Small intestine (tissue), 7 donors: ENCODE measurements around the gene CFAP97D2. TPM values are rescaled to one million over a fixed set of nuclear protein-coding genes. Genes with fewer than 3 reads are reported as not detected.
"Not testable (repeated sequence)": the region's sequence is repeated elsewhere in the genome, so short reads cannot be mapped to it uniquely, and the experiment has no call there.

Experiments
- DNase-seq, 2 donors: peaks; one replicate each; pipeline versions ENCODE4 v3.0.0 to v3.0.0-alpha.2; 2013
- FAIRE-seq: peaks from 2 replicates; lab custom pipeline; 2012; peaks lifted over from hg19 to GRCh38; lab: Jason Lieb, UNC
- H3K27ac ChIP-seq, 3 donors: one replicate each; pipeline ENCODE4 v1.5.1; 2013; ENCODE audit warnings: low read length in 2 of 3, mild to moderate bottlenecking in 2 of 3, control low read depth in 1 of 3, inconsistent platforms in 1 of 3, low read depth in 1 of 3, moderate library complexity in 1 of 3
- H3K27me3 ChIP-seq, 3 donors: one replicate each; pipeline ENCODE4 v1.6.1; 2013; ENCODE audit warnings: low read length in 3 of 3, inconsistent platforms in 1 of 3; ENCODE audit not compliant: control insufficient read depth in 3 of 3, insufficient read depth in 3 of 3
- H3K36me3 ChIP-seq, 3 donors: one replicate each; pipeline ENCODE4 v1.6.1; 2013; ENCODE audit warnings: low read length in 3 of 3, inconsistent platforms in 1 of 3, low read depth in 1 of 3, mild to moderate bottlenecking in 1 of 3, moderate library complexity in 1 of 3; ENCODE audit not compliant: control insufficient read depth in 3 of 3, insufficient read depth in 2 of 3
- H3K4me1 ChIP-seq, 3 donors: one replicate each; pipeline ENCODE4 v1.6.1; 2013; ENCODE audit warnings: low read length in 2 of 3, inconsistent platforms in 1 of 3, low read depth in 1 of 3, mild to moderate bottlenecking in 1 of 3, moderate library complexity in 1 of 3; ENCODE audit not compliant: control insufficient read depth in 3 of 3, insufficient read depth in 2 of 3
- H3K4me3 ChIP-seq, 3 donors: one replicate each; pipeline ENCODE4 v1.5.1; 2013; ENCODE audit warnings: low read length in 3 of 3, control low read depth in 1 of 3, inconsistent platforms in 1 of 3, low read depth in 1 of 3, mild to moderate bottlenecking in 1 of 3, moderate library complexity in 1 of 3
- H3K9me3 ChIP-seq, 2 donors: one replicate each; pipeline ENCODE4 v1.6.1; 2013; ENCODE audit warnings: low read depth in 1 of 2, low read length in 1 of 2; ENCODE audit not compliant: control insufficient read depth in 2 of 2, insufficient read depth in 1 of 2
- WGBS, 3 donors: extraction: QIAGEN DNeasy Blood & Tissue Kit; methylation state at CpG; one replicate each; pipeline ENCODE4 v1.1.7; 2013; 5-methylcytosine and 5-hydroxymethylcytosine counted together
- polyA plus RNA-seq, 4 donors: library from polyadenylated mRNA; stranded (reverse) in 3 of 4; unstranded in 1 of 4; fragments of 200-250 nt in 3 of 4; fragments of 120-200 nt in 1 of 4; gene quantifications; one replicate each; pipeline versions ENCODE4 v1.2.1 to v1.2.3, GENCODE V29; 2013
- donor health status: healthy with polysubstance abuse.
- donor health status: control.
- donor health status: control.
- donor health status: Bipolar disorder and iron deficiency.
- donor health status: healthy.

The CFAP97D2 gene
- polyA plus RNA-seq, 4 donors, result not detected

GRCh38 chr13:114158869-114159666 lies 20.0 kb upstream of the CFAP97D2 start:
- H3K4me3 ChIP-seq, DNase-seq, H3K4me1 ChIP-seq, H3K9me3 ChIP-seq, H3K27ac ChIP-seq, H3K36me3 ChIP-seq, FAIRE-seq: not testable (repeated sequence)
- 81 to 87% (median 81%) methylated on average over 13 of the region's 13 CpGs for whole genome bisulfite sequencing, 3 donors
- H3K27me3 ChIP-seq, result peaks cover 0 to 16% (median 0%) of the 10 kb centered on the region in 3 donors

- DNase-seq (no peak), FAIRE-seq (no peak)
- Histone ChIP-seq H3K4me1 (no peaks in the 10 kb centered on the region), H3K36me3 (no peaks in the 10 kb centered on the region), H3K27ac (no peak overlapping the region), H3K27me3 (peaks cover 0 to 19% (median 0%) of the 10 kb centered on the region in 3 donors), H3K4me3 (no peak overlapping the region), H3K9me3 (no peaks in the 10 kb centered on the region)
- 93 to 94% (median 94%) methylated on average over 47 of the region's 47 CpGs for WGBS, 3 donors
These were observed 18.0 kb upstream of the CFAP97D2 start for GRCh38 chr13:114161028-114161556.

- peaks cover 0 to 19% (median 0%) of the 10 kb centered on the region in 3 donors for H3K27me3 ChIP-seq
- DNase-seq, result peak; percentile 18 to 65
- FAIRE-seq, result no peak
These were observed 17.2 kb upstream of the CFAP97D2 start for GRCh38 chr13:114161644-114162532.

DNA sequence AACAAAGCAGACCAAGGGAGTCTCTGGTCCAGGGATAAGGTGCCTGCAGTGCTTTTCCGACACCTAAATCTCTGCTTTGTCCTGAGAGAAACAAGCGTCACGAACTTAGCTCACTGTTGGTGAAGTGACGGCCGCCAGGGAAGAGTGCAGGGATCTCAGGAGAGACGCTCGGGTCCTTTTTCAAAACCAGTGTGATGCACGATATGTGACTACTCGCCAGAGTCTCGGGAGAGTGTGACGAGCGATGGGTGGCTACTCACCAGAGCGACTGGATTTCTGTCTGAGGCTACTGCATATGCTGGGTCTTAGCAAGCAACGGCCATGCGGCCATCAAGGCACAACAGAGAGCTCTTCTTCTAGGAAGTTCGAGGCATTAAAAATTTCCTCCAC lies 16.5 kb upstream of the CFAP97D2 start:
- 79 to 85% (median 81%) methylated on average over 16 of the region's 16 CpGs for WGBS, 3 donors
- H3K9me3 ChIP-seq, result no peaks in the 10 kb centered on the region
- H3K36me3 ChIP-seq, result no peaks in the 10 kb centered on the region
- DNase-seq, result no peak
- no peaks in the 10 kb centered on the region for H3K4me1 ChIP-seq
- peaks cover 0 to 19% (median 0%) of the 10 kb centered on the region in 3 donors for H3K27me3 ChIP-seq
- no peak overlapping the region for H3K4me3 ChIP-seq
- no peak overlapping the region for H3K27ac ChIP-seq
- no peak for FAIRE-seq

More at GRCh38 chr13:114161644-114162532, 17.2 kb upstream of the CFAP97D2 start:
- H3K36me3 ChIP-seq, result no peaks in the 10 kb centered on the region
- no peaks in the 10 kb centered on the region for H3K9me3 ChIP-seq
- H3K27ac ChIP-seq, result no peak overlapping the region
- H3K4me1 ChIP-seq, result no peaks in the 10 kb centered on the region
- H3K4me3 ChIP-seq, result no peak overlapping the region
- 20 to 28% (median 23%) methylated on average over 32 of the region's 32 CpGs for whole genome bisulfite sequencing, 3 donors

DNA sequence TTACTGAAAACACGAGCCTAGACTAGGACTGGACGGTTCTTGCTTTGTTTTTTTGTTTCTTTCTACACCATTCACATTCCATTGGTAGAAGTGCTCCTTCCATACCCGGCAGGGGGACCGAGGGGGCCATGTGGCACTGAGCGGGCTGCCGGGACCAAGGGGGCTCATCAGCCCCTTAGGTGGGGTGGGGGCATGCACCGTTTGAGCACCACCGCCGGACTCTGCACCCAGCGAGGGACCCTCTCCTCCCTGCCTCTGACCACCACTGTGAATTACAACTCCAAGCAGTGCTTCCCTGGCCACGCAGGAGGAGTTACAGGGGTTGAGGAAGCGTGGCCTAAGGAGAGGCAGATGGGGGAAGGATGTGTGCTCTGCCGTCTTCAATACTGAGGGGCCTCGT lies 15.0 kb upstream of the CFAP97D2 start:
- Histone ChIP-seq H3K36me3 (no peaks in the 10 kb centered on the region), H3K4me1 (no peaks in the 10 kb centered on the region), H3K4me3 (no peak overlapping the region), H3K27me3 (peaks cover 0 to 19% (median 0%) of the 10 kb centered on the region in 3 donors), H3K27ac (no peak overlapping the region), H3K9me3 (no peaks in the 10 kb centered on the region)
- 75 to 91% (median 77%) methylated on average over 14 of the region's 14 CpGs for WGBS, 3 donors
- FAIRE-seq (no peak), DNase-seq (no peak)

DNA sequence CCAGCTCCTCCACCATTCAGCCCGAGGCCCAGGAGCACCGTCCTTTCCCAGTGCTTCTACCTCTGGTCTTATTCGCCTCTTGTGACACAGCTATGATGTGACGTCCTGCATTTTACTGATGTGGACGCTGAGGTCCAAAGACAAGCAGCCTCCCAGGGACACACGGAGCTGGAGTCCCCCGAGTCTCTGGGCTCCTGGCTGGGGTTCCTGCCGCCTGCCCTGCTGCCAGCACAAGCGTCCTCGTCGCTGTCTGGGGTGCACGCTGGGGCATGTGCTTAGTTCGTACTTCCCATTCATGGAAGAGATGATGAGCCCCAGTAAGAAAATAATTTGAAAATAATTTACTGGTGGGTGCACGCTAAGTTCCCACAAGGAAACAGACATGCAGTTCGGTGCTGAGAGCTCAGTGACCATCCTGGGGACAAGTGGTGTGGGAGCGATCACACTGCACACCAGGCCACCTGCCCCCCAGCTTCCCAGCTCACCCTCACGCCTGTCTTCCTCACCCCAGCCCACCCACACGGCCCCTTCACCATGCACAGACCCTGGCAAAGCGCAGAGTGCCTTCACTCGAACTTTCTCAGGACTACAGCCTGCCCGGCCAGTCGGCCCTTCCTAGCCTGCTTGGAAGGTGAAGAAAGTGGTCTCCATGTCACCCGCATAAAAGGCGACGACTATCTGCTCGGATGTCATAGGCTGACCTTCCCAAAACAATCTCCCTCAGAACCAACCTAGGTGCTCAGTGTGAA lies 14.2 kb upstream of the CFAP97D2 start:
- peaks cover 0 to 19% (median 0%) of the 10 kb centered on the region in 3 donors for H3K27me3 ChIP-seq
- FAIRE-seq (no peak), DNase-seq (no peak)
- no peaks in the 10 kb centered on the region for H3K36me3 ChIP-seq
- H3K4me3 ChIP-seq, result no peak overlapping the region
- H3K9me3 ChIP-seq, result no peaks in the 10 kb centered on the region
- H3K27ac ChIP-seq, result no peak overlapping the region
- 87 to 89% (median 88%) methylated on average over 26 of the region's 26 CpGs for WGBS, 3 donors
- no peaks in the 10 kb centered on the region for H3K4me1 ChIP-seq

DNA sequence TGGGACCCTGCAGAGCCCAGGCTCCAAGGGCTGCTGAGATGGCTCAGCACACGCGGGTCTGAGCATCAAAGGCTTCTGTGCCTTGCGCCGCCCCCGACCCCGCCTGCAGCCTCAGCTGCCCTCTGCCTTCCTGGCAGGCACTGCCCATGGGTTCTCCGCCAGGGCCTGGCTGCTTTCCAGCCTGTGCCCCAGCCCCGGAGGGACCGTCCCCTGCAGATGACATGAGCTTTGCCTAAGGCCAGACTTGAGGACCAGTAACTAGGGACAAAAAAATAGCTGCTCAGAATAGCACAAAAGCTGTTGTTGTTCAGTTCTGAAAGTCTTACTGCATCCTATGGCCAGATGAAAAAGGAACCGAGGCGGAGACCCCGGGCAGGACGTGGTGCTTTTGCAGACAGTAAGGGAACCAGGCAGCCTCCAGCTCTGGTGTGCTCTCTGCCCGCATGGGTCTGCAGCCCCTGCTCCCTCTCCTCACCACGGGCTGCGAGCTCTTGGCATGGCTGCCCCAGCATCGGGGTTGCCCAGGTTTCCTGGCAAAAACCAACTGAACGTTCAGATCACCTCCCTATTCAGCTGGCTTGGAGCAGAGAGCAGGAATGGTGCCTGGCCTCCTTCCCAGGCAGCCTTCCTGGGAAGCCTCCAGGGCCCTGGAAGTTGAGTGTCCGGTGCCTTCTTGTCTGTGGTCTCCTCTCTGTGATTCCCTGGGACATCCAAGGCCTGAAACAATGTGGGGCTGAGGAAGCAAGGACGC lies 12.5 kb upstream of the CFAP97D2 start:
- DNase-seq (no peak), FAIRE-seq (no peak)
- Histone ChIP-seq H3K9me3 (no peaks in the 10 kb centered on the region), H3K36me3 (no peaks in the 10 kb centered on the region), H3K27me3 (peaks cover 0 to 11% (median 0%) of the 10 kb centered on the region in 3 donors), H3K4me1 (no peaks in the 10 kb centered on the region), H3K4me3 (no peak overlapping the region), H3K27ac (no peak overlapping the region)
- WGBS, 3 donors, result 52 to 56% (median 55%) methylated on average over 20 of the region's 20 CpGs
